Caco-2 (cell line): ENCODE data around the gene AFAP1L2. TPM values are rescaled to one million over a fixed set of nuclear protein-coding genes. Genes with fewer than 3 reads are reported as not detected.

Experiments used
- BruUV-seq: library from RNA; stranded (reverse); fragments of 400-500 nt; replicated peaks from 2 replicates; lab custom pipeline; 2021; lab: Mats Ljungman, UMichigan
- CTCF ChIA-PET: fragments of 300-600 bp; sonication (Branson Sonifier 250); formaldehyde crosslinking; loops from one replicate; lab custom pipeline; 2022; ENCODE audit warnings: antibody characterized with exemption; lab: Charles Lee
- POLR2A ChIA-PET: fragments of 300-600 bp; sonication (Branson Sonifier 250); formaldehyde crosslinking; loops from one replicate; lab custom pipeline; 2022; ENCODE audit warnings: antibody characterized with exemption; lab: Charles Lee
- DNase-seq, 2 experiments: peaks; one replicate each; pipeline versions ENCODE4 v3.0.0 to v3.0.0-alpha.2; 2020 to 2022
- H3K27me3 ChIP-seq: replicated peaks from 2 replicates; pipeline ENCODE4 v1.6.0; 2011; ENCODE audit warnings: low read length; ENCODE audit not compliant: control insufficient read depth, insufficient read depth
- H3K36me3 ChIP-seq: 2 replicates; pipeline ENCODE4 v1.5.1; 2011; ENCODE audit warnings: low read length; ENCODE audit not compliant: control insufficient read depth, insufficient read depth
- H3K4me1 ChIP-seq: fragments of 250-450 bp; sonication (Bioruptor Pico); 2 replicates; pipeline ENCODE4 v1.5.1; 2020; ENCODE audit warnings: mild to moderate bottlenecking
- H3K4me3 ChIP-seq: 2 replicates; pipeline ENCODE4 v1.5.1; 2011; ENCODE audit warnings: low read depth, mild to moderate bottlenecking, control low read depth, low read length
- H3K9me3 ChIP-seq: fragments of 250-450 bp; sonication (Bioruptor Pico); 2 replicates; pipeline ENCODE4 v1.5.1; 2020; ENCODE audit warnings: mild to moderate bottlenecking, moderate library complexity
- H3K27ac Mint-ChIP-seq: one replicate; pipeline ENCODE4 v1.8.0; 2022; ENCODE audit warnings: mixed read lengths; ENCODE audit not compliant: unreplicated experiment
- H3K27me3 Mint-ChIP-seq: one replicate; pipeline ENCODE4 v1.8.0; 2022; ENCODE audit warnings: mixed read lengths; ENCODE audit not compliant: insufficient read depth, unreplicated experiment
- H3K36me3 Mint-ChIP-seq: one replicate; pipeline ENCODE4 v1.8.0; 2022; ENCODE audit warnings: mild to moderate bottlenecking, mixed read lengths; ENCODE audit not compliant: insufficient read depth, unreplicated experiment
- H3K4me1 Mint-ChIP-seq: one replicate; pipeline ENCODE4 v1.8.0; 2022; ENCODE audit warnings: low read depth, mixed read lengths; ENCODE audit not compliant: unreplicated experiment
- H3K4me3 Mint-ChIP-seq: one replicate; pipeline ENCODE4 v1.8.0; 2022; ENCODE audit warnings: mild to moderate bottlenecking, moderate library complexity, mixed read lengths; ENCODE audit not compliant: unreplicated experiment
- H3K9me3 Mint-ChIP-seq: one replicate; pipeline ENCODE4 v1.8.0; 2022; ENCODE audit warnings: mixed read lengths; ENCODE audit not compliant: unreplicated experiment
- CTCF ChIP-seq, 2 experiments: fragments of 200-600 bp in 1 of 2; IDR thresholded peaks; 1 replicate in 1 of 2; 2 replicates in 1 of 2; pipeline versions ENCODE4 v1.5.1 to v1.8.0; 2011 to 2022; ENCODE audit warnings: antibody characterized with exemption in 1 of 2, control low read depth in 1 of 2, inconsistent platforms in 1 of 2, low read depth in 1 of 2, low read length in 1 of 2, mild to moderate bottlenecking in 1 of 2, moderate library complexity in 1 of 2; ENCODE audit not compliant: insufficient read depth in 1 of 2, severe bottlenecking in 1 of 2, unreplicated experiment in 1 of 2
- intact Hi-C: fragments of 100-400 bp; cut with micrococcal nuclease; formaldehyde crosslinking; loops from one replicate; pipeline ENCODE4 v1.10.0; 2022; ENCODE audit not compliant: unreplicated experiment
- total RNA-seq: library from RNA; stranded (reverse); gene quantifications from 2 replicates; pipeline ENCODE4 v1.2.3, GENCODE V29; 2022

The AFAP1L2 gene
- total RNA-seq, 1 experiment from 2014 or later, result 2.3 TPM

- Mint-ChIP-seq H3K27me3 (no peaks in the 10 kb centered on the region), H3K9me3 (no peaks in the 10 kb centered on the region), H3K27ac (no peak overlapping the region), H3K4me3 (no peak overlapping the region), H3K36me3 (no peaks in the 10 kb centered on the region), H3K4me1 (no peaks in the 10 kb centered on the region)
- intact Hi-C loops, result no loop called here
- Histone ChIP-seq H3K9me3 (no peaks in the 10 kb centered on the region), H3K36me3 (no peaks in the 10 kb centered on the region), H3K27me3 (no peaks in the 10 kb centered on the region), H3K4me1 (no peaks in the 10 kb centered on the region), H3K4me3 (no peak overlapping the region)
- TF ChIP-seq CTCF (IDR thresholded peaks at IDR 0.05; ENCODE audit: insufficient read depth in 1 of 2, low read depth in 1 of 2, low read length in 1 of 2, severe bottlenecking in 1 of 2, unreplicated experiment in 1 of 2), result no peak
- DNase-seq, result peak in 1 of 2 experiments; percentile 9
- no TSS peak for BruUV-seq
- POLR2A ChIA-PET, result interaction anchor here (0.6 kb wide), 1 partner anchor 1386 kb away, joined by 3 read pairs; no protein-coding TSS in a partner anchor
- CTCF ChIA-PET, result interaction anchor here (2.7 kb wide), 1 partner anchor 17 kb away, joined by 9 read pairs; no protein-coding TSS in a partner anchor
Observed at GRCh38 chr10:114286921-114287320, 117.4 kb downstream of the AFAP1L2 start.

GRCh38 chr10:114285961-114286441 lies 118.3 kb downstream of the AFAP1L2 start:
- BruUV-seq, result no TSS peak
- peak in 1 of 2 experiments; percentile 26 for DNase-seq
- POLR2A ChIA-PET, result no interaction called here

GRCh38 chr10:114284346-114285071 lies 119.8 kb downstream of the AFAP1L2 start:
- Mint-ChIP-seq H3K9me3 (no peaks in the 10 kb centered on the region), H3K27me3 (no peaks in the 10 kb centered on the region), H3K36me3 (no peaks in the 10 kb centered on the region), H3K4me1 (no peaks in the 10 kb centered on the region), H3K27ac (no peak overlapping the region), H3K4me3 (no peak overlapping the region)
- ChIA-PET CTCF (no interaction called here), POLR2A (no interaction called here)
- Histone ChIP-seq H3K4me1 (no peaks in the 10 kb centered on the region), H3K27me3 (no peaks in the 10 kb centered on the region), H3K4me3 (no peak overlapping the region), H3K36me3 (no peaks in the 10 kb centered on the region), H3K9me3 (no peaks in the 10 kb centered on the region)
- intact Hi-C loops, result no loop called here
- no TSS peak for BruUV-seq
- DNase-seq, result peak in 1 of 2 experiments; percentile 17
- TF ChIP-seq CTCF (IDR thresholded peaks at IDR 0.05; ENCODE audit: insufficient read depth in 1 of 2, low read depth in 1 of 2, low read length in 1 of 2, severe bottlenecking in 1 of 2, unreplicated experiment in 1 of 2), result no peak

More at GRCh38 chr10:114285961-114286441, 118.3 kb downstream of the AFAP1L2 start:
- Mint-ChIP-seq H3K4me1 (no peaks in the 10 kb centered on the region), H3K27me3 (no peaks in the 10 kb centered on the region), H3K4me3 (no peak overlapping the region), H3K9me3 (no peaks in the 10 kb centered on the region), H3K36me3 (no peaks in the 10 kb centered on the region), H3K27ac (no peak overlapping the region)
- H3K27me3 ChIP-seq, result no peaks in the 10 kb centered on the region
- TF ChIP-seq CTCF (IDR thresholded peaks at IDR 0.05; ENCODE audit: insufficient read depth in 1 of 2, low read depth in 1 of 2, low read length in 1 of 2, severe bottlenecking in 1 of 2, unreplicated experiment in 1 of 2), result no peak
- no peaks in the 10 kb centered on the region for H3K36me3 ChIP-seq
- H3K4me1 ChIP-seq, result no peaks in the 10 kb centered on the region
- CTCF ChIA-PET, result interaction anchor here (0.6 to 2.7 kb wide), 2 partner anchors 18 to 170 kb away, joined by 4 to 9 read pairs; no protein-coding TSS in a partner anchor
- intact Hi-C loops, result no loop called here
- H3K9me3 ChIP-seq, result no peaks in the 10 kb centered on the region
- no peak overlapping the region for H3K4me3 ChIP-seq
